ENCODE measurements around the gene SLC36A4.

GRCh38 chr11:93213622-93214021 lies 15.8 kb upstream of the SLC36A4 start:
- TF ChIP-seq, protein P1, sequence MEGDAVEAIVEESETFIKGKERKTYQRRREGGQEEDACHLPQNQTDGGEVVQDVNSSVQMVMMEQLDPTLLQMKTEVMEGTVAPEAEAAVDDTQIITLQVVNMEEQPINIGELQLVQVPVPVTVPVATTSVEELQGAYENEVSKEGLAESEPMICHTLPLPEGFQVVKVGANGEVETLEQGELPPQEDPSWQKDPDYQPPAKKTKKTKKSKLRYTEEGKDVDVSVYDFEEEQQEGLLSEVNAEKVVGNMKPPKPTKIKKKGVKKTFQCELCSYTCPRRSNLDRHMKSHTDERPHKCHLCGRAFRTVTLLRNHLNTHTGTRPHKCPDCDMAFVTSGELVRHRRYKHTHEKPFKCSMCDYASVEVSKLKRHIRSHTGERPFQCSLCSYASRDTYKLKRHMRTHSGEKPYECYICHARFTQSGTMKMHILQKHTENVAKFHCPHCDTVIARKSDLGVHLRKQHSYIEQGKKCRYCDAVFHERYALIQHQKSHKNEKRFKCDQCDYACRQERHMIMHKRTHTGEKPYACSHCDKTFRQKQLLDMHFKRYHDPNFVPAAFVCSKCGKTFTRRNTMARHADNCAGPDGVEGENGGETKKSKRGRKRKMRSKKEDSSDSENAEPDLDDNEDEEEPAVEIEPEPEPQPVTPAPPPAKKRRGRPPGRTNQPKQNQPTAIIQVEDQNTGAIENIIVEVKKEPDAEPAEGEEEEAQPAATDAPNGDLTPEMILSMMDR (IDR thresholded peaks at IDR 0.05) = no peak
- TF ChIP-seq POLR2A (IDR thresholded peaks at IDR 0.05) = no peak

Measured in heart left ventricle (tissue), 13 donors.